Lower lobe of right lung (tissue), 2 donors: ENCODE measurements around the gene URM1. TPM values are rescaled to one million over a fixed set of nuclear protein-coding genes. Genes with fewer than 3 reads are reported as not detected.
A peak's percentile ranks its signal among the peaks of the same experiment; 100 is the strongest.

Source experiments
- ATAC-seq, 2 donors: fragments of 200-7000 bp; cut with Tn5 transposase; one replicate each; pipeline ENCODE4 v1.9.1; 2020 to 2022; ENCODE audit warnings: mild to moderate bottlenecking in 2 of 2, moderate library complexity in 2 of 2
- DNase-seq: peaks from one replicate; pipeline ENCODE4 v3.0.0-alpha.2; 2020
- H3K27ac ChIP-seq: fragments of 200-600 bp; one replicate; pipeline ENCODE4 v1.8.0; 2022
- H3K27me3 ChIP-seq: fragments of 200-600 bp; one replicate; pipeline ENCODE4 v1.8.0; 2022; ENCODE audit warnings: low read depth
- H3K36me3 ChIP-seq: fragments of 200-600 bp; one replicate; pipeline ENCODE4 v1.8.0; 2022; ENCODE audit warnings: mild to moderate bottlenecking
- H3K4me1 ChIP-seq: fragments of 200-600 bp; one replicate; pipeline ENCODE4 v1.8.0; 2022
- H3K4me3 ChIP-seq: fragments of 200-600 bp; one replicate; pipeline ENCODE4 v1.8.0; 2022; ENCODE audit warnings: mild to moderate bottlenecking
- H3K9me3 ChIP-seq: fragments of 200-600 bp; one replicate; pipeline ENCODE4 v1.8.0; 2022
- CTCF ChIP-seq: fragments of 200-600 bp; IDR thresholded peaks from one replicate; pipeline ENCODE4 v1.8.0; 2022; ENCODE audit warnings: antibody characterized with exemption, mild to moderate bottlenecking
- intact Hi-C: fragments of 100-400 bp; cut with DNase I; formaldehyde crosslinking; loops from one replicate; pipeline ENCODE4 v1.11.0; 2022
- total RNA-seq: library from RNA; stranded (reverse); fragmentation: NEBNext Ultra II Directional; extraction: Animal tissue kit (Norgen Biotek cat#: 25700); gene quantifications from one replicate; pipeline ENCODE4 v1.2.1, GENCODE V29; 2021
- donor health status: DM: no; HTN: yes; CAD: no; lungs with severe emphysema.

The URM1 gene
- total RNA-seq, 1 donor from 2014 or later = 49.0 TPM

GRCh38 chr9:128393970-128394369, 22.8 kb downstream of the URM1 start:
- H3K4me3 ChIP-seq = no peak overlapping the region
- peaks cover 26% of the 10 kb centered on the region for H3K36me3 ChIP-seq
- intact Hi-C loops = no loop called here
- H3K27ac ChIP-seq = no peak overlapping the region
- peaks cover 5% of the 10 kb centered on the region for H3K4me1 ChIP-seq
- no peaks in the 10 kb centered on the region for H3K9me3 ChIP-seq
- H3K27me3 ChIP-seq = no peaks in the 10 kb centered on the region
- ATAC-seq (no peak), DNase-seq (no peak)
- no peak for TF ChIP-seq CTCF

- ATAC-seq (no peak), DNase-seq (no peak)
- H3K4me1 ChIP-seq = peaks cover 5% of the 10 kb centered on the region
- peaks cover 20% of the 10 kb centered on the region for H3K36me3 ChIP-seq
- H3K27me3 ChIP-seq = no peaks in the 10 kb centered on the region
- TF ChIP-seq CTCF = no peak
- no peak overlapping the region for H3K4me3 ChIP-seq
- H3K9me3 ChIP-seq = no peaks in the 10 kb centered on the region
- intact Hi-C loops = no loop called here
- no peak overlapping the region for H3K27ac ChIP-seq
Observed at GRCh38 chr9:128394379-128395168, 23.4 kb downstream of the URM1 start.

- no peak for TF ChIP-seq CTCF
- Histone ChIP-seq H3K27me3 (no peaks in the 10 kb centered on the region), H3K27ac (peak overlapping the region; percentile 31), H3K4me1 (peaks cover 5% of the 10 kb centered on the region), H3K4me3 (peak overlapping the region; percentile 14), H3K36me3 (peaks cover 5% of the 10 kb centered on the region), H3K9me3 (no peaks in the 10 kb centered on the region)
- peak; percentile 62 to 73 for ATAC-seq
- no peak for DNase-seq
- intact Hi-C loops = no loop called here
Observed at GRCh38 chr9:128396970-128397613, 25.9 kb downstream of the URM1 start.

- no peak for TF ChIP-seq CTCF
- no peaks in the 10 kb centered on the region for H3K9me3 ChIP-seq
- H3K27ac ChIP-seq = peak overlapping the region; percentile 31
- DNase-seq (no peak), ATAC-seq (no peak)
- H3K4me3 ChIP-seq = no peak overlapping the region
- peaks cover under 1% of the 10 kb centered on the region for H3K36me3 ChIP-seq
- peaks cover 5% of the 10 kb centered on the region for H3K4me1 ChIP-seq
- intact Hi-C loops = no loop called here
- H3K27me3 ChIP-seq = no peaks in the 10 kb centered on the region
Observed at GRCh38 chr9:128397831-128398230, 26.7 kb downstream of the URM1 start.

- Histone ChIP-seq H3K27ac (no peak overlapping the region), H3K4me3 (no peak overlapping the region), H3K9me3 (no peaks in the 10 kb centered on the region), H3K4me1 (peaks cover 5% of the 10 kb centered on the region), H3K27me3 (no peaks in the 10 kb centered on the region), H3K36me3 (no peaks in the 10 kb centered on the region)
- intact Hi-C loops = no loop called here
- TF ChIP-seq CTCF = no peak
- no peak for DNase-seq
- ATAC-seq = no peak
Observed at GRCh38 chr9:128399861-128400260, 28.7 kb downstream of the URM1 start.
